Neural cell (in vitro differentiated cells): Measurements from ENCODE around the gene ZCCHC2.

Source experiments
- EP300 ChIP-seq: fragments of 450-650 bp; conservative IDR thresholded peaks from 2 replicates; pipeline ENCODE4 v1.6.1; 2014; ENCODE audit warnings: antibody characterized with exemption, mild to moderate bottlenecking, moderate library complexity; ENCODE audit not compliant: poor library complexity, severe bottlenecking
- EZH2 ChIP-seq: fragments of 200-600, 300-800 bp; shearing (Covaris generic), sonication (generic); IDR thresholded peaks from 2 replicates; pipeline ENCODE4 v1.6.1; 2014; ENCODE audit warnings: antibody characterized with exemption, low read length, borderline replicate concordance, mild to moderate bottlenecking; ENCODE audit not compliant: insufficient read depth, poor library complexity, severe bottlenecking
- RAD21 ChIP-seq: fragments of 450-650 bp; conservative IDR thresholded peaks from 2 replicates; pipeline ENCODE4 v1.6.1; 2014; ENCODE audit warnings: antibody characterized with exemption, mild to moderate bottlenecking, moderate library complexity
- SMC3 ChIP-seq: fragments of 450-650 bp; conservative IDR thresholded peaks from 2 replicates; pipeline ENCODE4 v1.6.1; 2014; ENCODE audit warnings: antibody characterized with exemption, mild to moderate bottlenecking, moderate library complexity; ENCODE audit not compliant: poor library complexity
- TF ChIP-seq, protein P1 (sequence below): fragments of 450-650 bp; IDR thresholded peaks from 2 replicates; pipeline ENCODE4 v1.5.1; 2014; ENCODE audit warnings: antibody characterized with exemption, mild to moderate bottlenecking, moderate library complexity; ENCODE audit not compliant: poor library complexity, severe bottlenecking

DNA sequence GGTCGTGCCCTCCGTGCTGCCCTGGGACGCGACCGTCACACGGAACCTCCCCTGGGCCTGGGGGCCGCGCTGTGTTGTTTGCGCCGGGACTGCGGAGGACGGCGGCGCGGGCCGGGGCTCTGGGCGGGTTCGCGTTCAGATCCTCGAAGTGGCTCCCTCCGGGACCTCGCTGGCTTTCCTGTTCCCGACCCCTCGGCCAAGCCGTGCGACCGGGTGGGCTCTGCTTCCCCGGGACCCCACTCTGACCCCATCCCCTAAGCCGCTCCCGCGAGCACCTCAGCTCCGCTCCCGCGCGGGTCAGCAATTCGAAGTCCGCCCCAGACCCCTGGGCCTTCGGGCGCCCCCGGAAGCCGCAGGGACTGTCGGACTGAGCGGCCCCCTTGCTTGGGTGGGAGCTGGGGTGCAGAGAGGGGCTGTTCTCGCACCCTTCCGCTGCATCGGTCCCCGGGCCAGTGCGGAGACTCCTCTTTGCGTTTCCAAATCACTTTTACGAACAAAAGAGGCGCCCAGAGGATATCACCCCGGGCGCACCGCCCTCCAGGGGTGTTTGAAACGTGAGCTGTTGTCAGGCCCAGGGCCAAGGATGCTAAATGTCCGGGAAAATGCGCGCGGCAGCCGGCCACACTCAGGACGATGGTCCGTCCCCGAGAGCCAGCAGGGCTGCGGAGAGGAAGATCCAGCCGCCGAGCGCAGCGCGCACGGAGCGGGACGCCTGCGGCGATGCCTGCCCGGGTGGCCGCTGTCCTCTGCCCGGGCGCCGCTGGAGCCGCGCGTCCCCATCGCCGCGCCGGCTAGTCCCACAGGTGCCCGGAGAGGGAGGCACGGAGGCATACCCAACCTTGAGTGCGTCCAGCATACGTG is 73.5 kb downstream of the ZCCHC2 start:
- TF ChIP-seq EP300 (no peak), EZH2 (no peak), SMC3 (no peak), RAD21 (no peak)
- TF ChIP-seq, protein P1, sequence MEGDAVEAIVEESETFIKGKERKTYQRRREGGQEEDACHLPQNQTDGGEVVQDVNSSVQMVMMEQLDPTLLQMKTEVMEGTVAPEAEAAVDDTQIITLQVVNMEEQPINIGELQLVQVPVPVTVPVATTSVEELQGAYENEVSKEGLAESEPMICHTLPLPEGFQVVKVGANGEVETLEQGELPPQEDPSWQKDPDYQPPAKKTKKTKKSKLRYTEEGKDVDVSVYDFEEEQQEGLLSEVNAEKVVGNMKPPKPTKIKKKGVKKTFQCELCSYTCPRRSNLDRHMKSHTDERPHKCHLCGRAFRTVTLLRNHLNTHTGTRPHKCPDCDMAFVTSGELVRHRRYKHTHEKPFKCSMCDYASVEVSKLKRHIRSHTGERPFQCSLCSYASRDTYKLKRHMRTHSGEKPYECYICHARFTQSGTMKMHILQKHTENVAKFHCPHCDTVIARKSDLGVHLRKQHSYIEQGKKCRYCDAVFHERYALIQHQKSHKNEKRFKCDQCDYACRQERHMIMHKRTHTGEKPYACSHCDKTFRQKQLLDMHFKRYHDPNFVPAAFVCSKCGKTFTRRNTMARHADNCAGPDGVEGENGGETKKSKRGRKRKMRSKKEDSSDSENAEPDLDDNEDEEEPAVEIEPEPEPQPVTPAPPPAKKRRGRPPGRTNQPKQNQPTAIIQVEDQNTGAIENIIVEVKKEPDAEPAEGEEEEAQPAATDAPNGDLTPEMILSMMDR, result no peak
